Stimulated activated naive CD4-positive, alpha-beta T cell (primary cell): ENCODE measurements around the gene SIX5.
"Not testable (repeated sequence)": the region's sequence is repeated elsewhere in the genome, so short reads cannot be mapped to it uniquely, and the experiment has no call there.

Experiments used
- DNase-seq, 6 experiments: peaks; one replicate each; lab custom pipeline; 2025; lab: John Stamatoyannopoulos, UW

SIX5 gene

GRCh38 chr19:45754323-45754722 is 14.7 kb downstream of the SIX5 start:
- no peak for DNase-seq

GRCh38 chr19:45753548-45753947 is 15.5 kb downstream of the SIX5 start:
- DNase-seq = no peak

- DNase-seq = no peak
These were observed 16.4 kb downstream of the SIX5 start for GRCh38 chr19:45752639-45753038.

GRCh38 chr19:45751483-45751882 is 17.6 kb downstream of the SIX5 start:
- not testable (repeated sequence) for DNase-seq

- DNase-seq = no peak
These were observed 21.5 kb downstream of the SIX5 start for GRCh38 chr19:45747513-45747912.

GRCh38 chr19:45746866-45747265 is 22.2 kb downstream of the SIX5 start:
- DNase-seq = no peak

- no peak for DNase-seq
These were observed 23.4 kb downstream of the SIX5 start for GRCh38 chr19:45745606-45746005.

GRCh38 chr19:45742969-45743368 is 26.1 kb downstream of the SIX5 start:
- DNase-seq = no peak

- DNase-seq = no peak
These were observed 29.3 kb downstream of the SIX5 start for GRCh38 chr19:45739498-45740439.

- no peak for DNase-seq
These were observed 35.8 kb downstream of the SIX5 start, which contains the start of gene MEIOSIN for GRCh38 chr19:45733160-45733810. MEIOSIN (plus strand) TSS chr19:45733439; CDS start chr19:45735377, 1,938 bp downstream.

GRCh38 chr19:45730368-45731288 is 38.4 kb downstream of the SIX5 start, which contains the start of gene FBXO46:
FBXO46 (minus strand) TSS chr19:45730896; CDS start chr19:45713495, 17,401 bp downstream.
- DNase-seq = peak; percentile 86 to 94 (median 89)

GRCh38 chr19:45729800-45730290 is 39.2 kb downstream of the SIX5 start:
- DNase-seq = no peak

GRCh38 chr19:45728683-45729082 is 40.4 kb downstream of the SIX5 start:
- not testable (repeated sequence) for DNase-seq

- DNase-seq = not testable (repeated sequence)
These were observed 49.0 kb downstream of the SIX5 start for GRCh38 chr19:45720065-45720464.

GRCh38 chr19:45717983-45718650 is 50.9 kb downstream of the SIX5 start:
- peak in 1 of 6 experiments; percentile 25 for DNase-seq

GRCh38 chr19:45717131-45717982 is 51.7 kb downstream of the SIX5 start:
- peak; percentile 94 to 98 (median 97) for DNase-seq

GRCh38 chr19:45716359-45717130 is 52.5 kb downstream of the SIX5 start:
- DNase-seq = peak in 2 of 6 experiments; percentile 31 to 67

GRCh38 chr19:45715139-45715538 is 53.9 kb downstream of the SIX5 start:
- no peak for DNase-seq
